ENCODE data around the gene WT1.

GRCh38 chr11:32421992-32422391 lies 13.3 kb downstream of the WT1 start:
- no peak for TF ChIP-seq CTCF (IDR thresholded peaks at IDR 0.05; ENCODE audit: extremely low read depth in 1 of 2, insufficient read depth in 1 of 2, low read depth in 1 of 2, low read length in 2 of 2)
- no peak for TF ChIP-seq EZH2 (IDR thresholded peaks at IDR 0.05; ENCODE audit: borderline replicate concordance, low read depth, low read length, severe bottlenecking)
- no peak for TF ChIP-seq JUN (IDR thresholded peaks at IDR 0.05; ENCODE audit: borderline replicate concordance, insufficient read depth, insufficient read length, low read depth)
- no peak for TF ChIP-seq MAX (IDR thresholded peaks at IDR 0.05; ENCODE audit: insufficient read depth, insufficient read length)
- TF ChIP-seq MYC (IDR thresholded peaks at IDR 0.05; ENCODE audit: low read depth, low read length): no peak
- TF ChIP-seq POLR2AphosphoS5 (IDR thresholded peaks at IDR 0.05; ENCODE audit: insufficient read depth, low read depth, low read length): no peak

Measured in endothelial cell of umbilical vein (primary cell).